H1 (cell line): ENCODE data around the gene ZNF486. TPM values are rescaled to one million over a fixed set of nuclear protein-coding genes. Genes with fewer than 3 reads are reported as not detected.

Source experiments
- CTCF ChIA-PET: fragments of 300-600 bp; sonication (Branson Sonifier 250); formaldehyde crosslinking; loops from one replicate; lab custom pipeline; 2021; ENCODE audit not compliant: partially characterized antibody; lab: Charles Lee
- POLR2A ChIA-PET: fragments of 300-600 bp; sonication (Branson Sonifier 250); formaldehyde crosslinking; loops from one replicate; lab custom pipeline; 2021; ENCODE audit warnings: inconsistent platforms; ENCODE audit not compliant: partially characterized antibody; lab: Charles Lee
- DNase-seq, 2 experiments: peaks; one replicate each; pipeline versions ENCODE4 v3.0.0 to v3.0.0-alpha.2; 2010 to 2022; ENCODE audit warnings: low spot score in 2 of 2, low read depth in 1 of 2, mixed read lengths in 1 of 2
- FAIRE-seq: peaks from 2 replicates; lab custom pipeline; 2011; peaks lifted over from hg19 to GRCh38; lab: Jason Lieb, UNC
- H2AFZ ChIP-seq: 2 replicates; pipeline ENCODE4 v1.8.1; 2012; ENCODE audit warnings: low read length, inconsistent platforms
- H2AK5ac ChIP-seq: 2 replicates; pipeline ENCODE4 v1.6.1; 2013; ENCODE audit warnings: low read depth, low read length
- H2BK120ac ChIP-seq: replicated peaks from 2 replicates; pipeline ENCODE3; 2013; ENCODE audit warnings: low read depth, low read length, inconsistent platforms
- H2BK12ac ChIP-seq: 2 replicates; pipeline ENCODE4 v1.6.1; 2013; ENCODE audit warnings: low read depth, low read length
- H2BK15ac ChIP-seq: 2 replicates; pipeline ENCODE4 v1.6.1; 2013; ENCODE audit warnings: low read length
- H2BK20ac ChIP-seq: 2 replicates; pipeline ENCODE4 v1.6.1; 2013; ENCODE audit warnings: low read length
- H2BK5ac ChIP-seq: 2 replicates; pipeline ENCODE4 v1.6.1; 2013; ENCODE audit warnings: low read depth, low read length
- H3K14ac ChIP-seq: 2 replicates; pipeline ENCODE4 v1.6.1; 2013; ENCODE audit warnings: inconsistent platforms; ENCODE audit not compliant: insufficient read length
- H3K18ac ChIP-seq: 2 replicates; pipeline ENCODE4 v1.6.1; 2013; ENCODE audit warnings: low read length; ENCODE audit errors: extremely low read depth
- H3K23ac ChIP-seq: 2 replicates; pipeline ENCODE4 v1.6.1; 2013; ENCODE audit warnings: inconsistent platforms; ENCODE audit not compliant: insufficient read length
- H3K23me2 ChIP-seq: 2 replicates; pipeline ENCODE4 v1.6.1; 2013; ENCODE audit warnings: low read depth, low read length
- H3K27ac ChIP-seq: 2 replicates; pipeline ENCODE4 v1.6.1; 2011; ENCODE audit warnings: low read depth, low read length, inconsistent platforms
- H3K27me3 ChIP-seq, 4 experiments: replicated peaks in 1 of 4; 1 replicate in 1 of 4; 2 replicates in 3 of 4; pipeline versions ENCODE4 v1.6.1 to v1.8.1; 2011 to 2013; ENCODE audit warnings: low read length in 3 of 4, mild to moderate bottlenecking in 3 of 4, inconsistent platforms in 2 of 4, mixed read lengths in 2 of 4, moderate library complexity in 1 of 4; ENCODE audit not compliant: control insufficient read depth in 3 of 4, insufficient read depth in 3 of 4; ENCODE audit errors: extremely low read depth in 1 of 4
- H3K36me3 ChIP-seq, 4 experiments: 2 replicates each; pipeline versions ENCODE4 v1.6.1 to v1.8.1; 2011 to 2013; ENCODE audit warnings: mild to moderate bottlenecking in 4 of 4, low read length in 3 of 4, moderate library complexity in 2 of 4, control low read depth in 1 of 4, inconsistent platforms in 1 of 4; ENCODE audit not compliant: insufficient read depth in 4 of 4, control insufficient read depth in 2 of 4
- H3K4ac ChIP-seq: replicated peaks from 2 replicates; pipeline ENCODE3; 2013; ENCODE audit warnings: low read length, low read depth, mixed read lengths, inconsistent platforms; ENCODE audit not compliant: insufficient read length
- H3K4me1 ChIP-seq, 4 experiments: replicated peaks in 1 of 4; 1 replicate in 1 of 4; 2 replicates in 3 of 4; pipeline versions ENCODE4 v1.6.1 to v1.8.1; 2011 to 2013; ENCODE audit warnings: low read length in 3 of 4, inconsistent platforms in 2 of 4, mixed read lengths in 1 of 4; ENCODE audit not compliant: insufficient read depth in 4 of 4, control insufficient read depth in 3 of 4
- H3K4me2 ChIP-seq, 2 experiments: 2 replicates each; pipeline versions ENCODE4 v1.6.1 to v1.8.1; 2011 to 2013; ENCODE audit warnings: low read depth in 2 of 2, low read length in 2 of 2, control low read depth in 1 of 2, inconsistent platforms in 1 of 2, mild to moderate bottlenecking in 1 of 2; ENCODE audit not compliant: insufficient read depth in 1 of 2
- H3K4me3 ChIP-seq, 4 experiments: fragments of 200-600, 300-600 bp in 1 of 4; sonication (generic), shearing (Covaris generic), sonication (Bioruptor Twin) in 1 of 4; 2 replicates each; pipeline versions ENCODE4 v1.5.1 to v1.8.1; 2011 to 2016; ENCODE audit warnings: low read length in 4 of 4, low read depth in 3 of 4, control low read depth in 2 of 4, inconsistent platforms in 2 of 4, mild to moderate bottlenecking in 2 of 4, mixed read lengths in 1 of 4, moderate library complexity in 1 of 4; ENCODE audit not compliant: insufficient read depth in 2 of 4; ENCODE audit errors: extremely low read depth in 1 of 4
- H3K56ac ChIP-seq: replicated peaks from 2 replicates; pipeline ENCODE3; 2013; ENCODE audit warnings: low read depth, mild to moderate bottlenecking, mixed read lengths, low read length, inconsistent platforms; ENCODE audit not compliant: insufficient read length
- H3K79me1 ChIP-seq: 2 replicates; pipeline ENCODE4 v1.6.1; 2013; ENCODE audit warnings: low read depth, low read length, control low read depth
- H3K79me2 ChIP-seq, 2 experiments: 2 replicates each; pipeline versions ENCODE4 v1.6.1 to v1.8.1; 2012 to 2013; ENCODE audit warnings: low read length in 2 of 2, mild to moderate bottlenecking in 2 of 2, inconsistent platforms in 1 of 2; ENCODE audit not compliant: insufficient read depth in 2 of 2, control insufficient read depth in 1 of 2
- H3K9ac ChIP-seq, 4 experiments: replicated peaks in 1 of 4; 1 replicate in 1 of 4; 2 replicates in 3 of 4; pipeline versions ENCODE4 v1.6.1 to v1.8.1; 2011 to 2013; ENCODE audit warnings: low read depth in 3 of 4, low read length in 3 of 4, control low read depth in 2 of 4, mild to moderate bottlenecking in 2 of 4, moderate library complexity in 2 of 4, inconsistent platforms in 1 of 4; ENCODE audit errors: extremely low read depth in 1 of 4
- H3K9me3 ChIP-seq, 2 experiments: 2 replicates each; pipeline versions ENCODE4 v1.6.1 to v1.8.1; 2012 to 2013; ENCODE audit warnings: mild to moderate bottlenecking in 2 of 2, moderate library complexity in 2 of 2, control low read depth in 1 of 2, inconsistent platforms in 1 of 2, low read depth in 1 of 2, low read length in 1 of 2, mixed read lengths in 1 of 2; ENCODE audit not compliant: insufficient read depth in 2 of 2
- H4K20me1 ChIP-seq, 2 experiments: replicated peaks in 1 of 2; 2 replicates each; pipeline versions ENCODE3 to v1.8.1; 2011 to 2013; ENCODE audit warnings: inconsistent platforms in 2 of 2, low read length in 2 of 2, mild to moderate bottlenecking in 1 of 2; ENCODE audit not compliant: insufficient read depth in 2 of 2, control insufficient read depth in 1 of 2
- H4K5ac ChIP-seq: 2 replicates; pipeline ENCODE4 v1.6.1; 2013; ENCODE audit warnings: low read length, low read depth, mixed read lengths, inconsistent platforms; ENCODE audit not compliant: insufficient read length
- H4K8ac ChIP-seq: 2 replicates; pipeline ENCODE4 v1.8.0; 2013; ENCODE audit warnings: mild to moderate bottlenecking, moderate library complexity, low read length, inconsistent platforms; ENCODE audit not compliant: insufficient read depth; ENCODE audit errors: extremely low read depth
- H4K91ac ChIP-seq: replicated peaks from 2 replicates; pipeline ENCODE3; 2013; ENCODE audit warnings: low read length, mixed read lengths, inconsistent platforms; ENCODE audit not compliant: insufficient read length
- ASH2L ChIP-seq: fragments of 200-600, 300-600 bp; sonication (generic); IDR thresholded peaks from one replicate; pipeline ENCODE4 v1.7.1; 2017; ENCODE audit warnings: low read length
- CHD1 ChIP-seq: IDR thresholded peaks from 2 replicates; pipeline ENCODE4 v1.6.1; 2012; ENCODE audit warnings: low read depth, low read length, improper control_type of control experiment
- POLR2A ChIP-seq, 2 experiments: IDR thresholded peaks; 1 replicate in 1 of 2; 2 replicates in 1 of 2; pipeline ENCODE4 v1.6.1; 2011; ENCODE audit warnings: low read depth in 2 of 2, low read length in 2 of 2, mild to moderate bottlenecking in 2 of 2; ENCODE audit errors: control extremely low read depth in 1 of 2
- RBBP5 ChIP-seq: IDR thresholded peaks from 2 replicates; pipeline ENCODE4 v1.7.1; 2012; ENCODE audit warnings: low read depth, mild to moderate bottlenecking, inconsistent platforms, low read length, moderate library complexity, borderline replicate concordance
- RXRA ChIP-seq: IDR thresholded peaks from 2 replicates; pipeline ENCODE4 v1.6.1; 2011; ENCODE audit warnings: low read depth, mild to moderate bottlenecking, low read length, moderate library complexity; ENCODE audit not compliant: insufficient read depth
- SP1 ChIP-seq: IDR thresholded peaks from 2 replicates; pipeline ENCODE4 v1.6.1; 2011; ENCODE audit warnings: low read depth, low read length
- TEAD4 ChIP-seq: IDR thresholded peaks from 2 replicates; pipeline ENCODE4 v1.6.1; 2012; ENCODE audit warnings: low read depth, low read length, inconsistent platforms, mixed read lengths
- polyA plus RNA-seq, 7 experiments: library from polyadenylated mRNA; depleted of rRNA in 3 of 7; stranded (reverse) in 5 of 7; unstranded in 2 of 7; fragments of >200 nt in 5 of 7; fragments of 200-250 nt in 2 of 7; gene quantifications; 1 replicate in 5 of 7; 2 replicates in 1 of 7; 4 replicates in 1 of 7; pipeline versions ENCODE4 v1.2.1 to v1.2.3, GENCODE V29; 2011 to 2013; ENCODE audit warnings: missing spikeins in 2 of 7, mixed read lengths in 2 of 7
- total RNA-seq: library from RNA; stranded (reverse); fragmentation: NEBNext Ultra II Directional; extraction: Animal tissue kit (Norgen Biotek cat#: 25700); gene quantifications from 2 replicates; pipeline ENCODE4 v1.2.1, GENCODE V29; 2021
- TF ChIP-seq, protein P1 (sequence below): IDR thresholded peaks from 2 replicates; pipeline ENCODE4 v1.6.1; 2012; ENCODE audit warnings: inconsistent platforms
- TF ChIP-seq, protein P2 (sequence below): IDR thresholded peaks from 2 replicates; pipeline ENCODE4 v1.6.1; 2011; ENCODE audit warnings: low read depth, mild to moderate bottlenecking, low read length; ENCODE audit not compliant: insufficient read depth

ZNF486 gene
- total and polyA plus RNA-seq, 2 of the 8 experiments (the other 6 are each of a cell fraction or from before 2014, with no cell fraction given), result 10.7 to 23.4 TPM

DNA sequence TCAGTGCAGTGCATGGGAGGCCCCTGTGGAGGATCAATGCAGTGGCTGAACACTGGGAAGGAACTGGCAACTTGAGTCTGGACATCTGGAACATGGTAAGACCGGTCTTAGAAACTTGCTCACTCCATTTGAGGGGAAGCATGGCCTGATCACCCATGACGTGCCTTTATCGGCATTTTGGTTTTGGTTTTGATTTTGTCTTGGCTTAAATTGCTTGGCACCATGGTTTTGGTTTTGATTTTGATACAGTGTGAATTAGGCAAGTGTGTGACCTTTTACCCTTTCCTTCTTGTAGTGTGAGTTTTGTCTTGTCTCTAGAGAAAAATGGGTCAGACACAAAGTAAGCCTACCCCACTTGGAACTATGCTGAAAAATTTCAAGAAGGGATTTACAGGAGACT, 77.3 kb downstream of the ZNF486 start (continued):
- TF ChIP-seq, protein P1, sequence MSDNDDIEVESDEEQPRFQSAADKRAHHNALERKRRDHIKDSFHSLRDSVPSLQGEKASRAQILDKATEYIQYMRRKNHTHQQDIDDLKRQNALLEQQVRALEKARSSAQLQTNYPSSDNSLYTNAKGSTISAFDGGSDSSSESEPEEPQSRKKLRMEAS, result no peak

DNA sequence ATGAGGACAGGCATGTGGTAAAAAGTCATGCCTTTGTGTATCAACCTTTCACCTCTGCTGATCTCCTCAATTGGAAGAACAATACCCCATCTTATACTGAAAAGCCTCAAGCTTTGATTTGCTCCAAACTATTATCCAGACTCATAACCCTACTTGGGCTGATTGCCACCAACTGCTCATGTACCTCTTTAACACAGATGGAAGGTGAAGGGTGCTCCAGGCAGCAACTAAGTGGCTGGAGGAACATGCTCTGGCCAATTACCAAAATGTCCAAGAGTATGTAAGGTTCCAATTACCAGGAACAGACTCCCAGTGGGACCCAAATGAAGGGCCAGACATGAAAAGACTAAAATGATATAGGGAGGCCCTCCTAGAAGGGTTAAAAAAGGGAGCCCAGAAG, 78.3 kb downstream of the ZNF486 start:
- Histone ChIP-seq H3K18ac (no peak overlapping the region), H3K14ac (no peak overlapping the region), H3K9ac (no peak overlapping the region), H2BK20ac (no peak overlapping the region), H3K23ac (no peak overlapping the region), H2BK120ac (no peak overlapping the region), H2BK12ac (no peak overlapping the region), H3K79me1 (no peaks in the 10 kb centered on the region), H3K36me3 (no peaks in the 10 kb centered on the region), H3K4me3 (no peak overlapping the region), H3K79me2 (no peaks in the 10 kb centered on the region), H3K9me3 (peaks cover 2 to 5% of the 10 kb centered on the region in 2 experiments; a peak in 2 of 4 replicates), H3K27ac (no peak overlapping the region), H2AFZ (no peak overlapping the region), H4K91ac (no peak overlapping the region), H3K23me2 (no peaks in the 10 kb centered on the region), H2BK5ac (no peak overlapping the region), H4K20me1 (no peaks in the 10 kb centered on the region)
- no peak for DNase-seq
- POLR2A ChIA-PET, result no interaction called here
- TF ChIP-seq ASH2L (no peak), POLR2A (IDR thresholded peaks at IDR 0.05; ENCODE audit: control extremely low read depth in 1 of 2, low read depth in 2 of 2, low read length in 2 of 2) (no peak), RBBP5 (no peak), TEAD4 (no peak), RXRA (no peak), SP1 (no peak), CHD1 (no peak)
- TF ChIP-seq, protein P2, sequence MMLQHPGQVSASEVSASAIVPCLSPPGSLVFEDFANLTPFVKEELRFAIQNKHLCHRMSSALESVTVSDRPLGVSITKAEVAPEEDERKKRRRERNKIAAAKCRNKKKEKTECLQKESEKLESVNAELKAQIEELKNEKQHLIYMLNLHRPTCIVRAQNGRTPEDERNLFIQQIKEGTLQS, result no peak
- TF ChIP-seq, all 59 proteins: peak for 0
- Histone ChIP-seq H2AK5ac (no peak overlapping the region), H3K27me3 (no peaks in the 10 kb centered on the region; a peak in 1 of 7 replicates), H3K4me1 (peaks cover 4 to 12% (median 6%) of the 10 kb centered on the region in 4 experiments; a peak in 4 of 7 replicates), H2BK15ac (no peak overlapping the region), H3K4me2 (no peak overlapping the region), H3K4ac (no peak overlapping the region), H3K56ac (no peak overlapping the region), H4K5ac (no peak overlapping the region), H4K8ac (no peak overlapping the region)
- FAIRE-seq, result no peak
- CTCF ChIA-PET, result no interaction called here
